Loucy (cell line): ENCODE data around the gene OR51S1.
"Not testable (repeated sequence)": the region's sequence is repeated elsewhere in the genome, so short reads cannot be mapped to it uniquely, and the experiment has no call there.

Experiments
- EZH2phosphoT487 ChIP-seq: fragments of 200-600 bp; IDR thresholded peaks from 2 replicates; pipeline ENCODE4 v1.6.1; 2018; ENCODE audit warnings: antibody characterized with exemption, mild to moderate bottlenecking, moderate library complexity, borderline replicate concordance
- TF ChIP-seq, protein P1 (sequence below): fragments of 200-600 bp; sonication (generic); conservative IDR thresholded peaks from 2 replicates; pipeline ENCODE4 v1.5.1; 2014; ENCODE audit warnings: mild to moderate bottlenecking, antibody characterized with exemption, low read length

DNA sequence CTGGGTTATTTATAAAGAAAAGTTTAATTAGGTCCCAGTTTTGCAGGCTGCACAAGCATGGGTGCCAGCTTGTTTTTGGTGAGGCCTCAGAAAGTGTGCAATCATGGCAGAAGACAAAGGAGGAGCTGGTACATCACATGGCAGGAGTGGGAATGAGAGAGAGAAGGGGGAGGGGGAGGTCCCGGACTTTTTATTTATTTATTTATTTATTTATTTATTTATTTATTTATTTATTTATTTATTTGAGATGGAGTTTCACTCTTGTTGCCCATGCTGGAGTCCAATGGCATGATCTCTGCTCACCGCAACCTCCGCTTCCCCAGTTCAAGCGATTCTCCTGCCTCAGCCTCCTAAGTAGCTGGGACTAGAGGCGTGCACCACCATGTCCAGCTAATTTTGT is 47.7 kb downstream of the OR51S1 start:
- TF ChIP-seq, protein P1, sequence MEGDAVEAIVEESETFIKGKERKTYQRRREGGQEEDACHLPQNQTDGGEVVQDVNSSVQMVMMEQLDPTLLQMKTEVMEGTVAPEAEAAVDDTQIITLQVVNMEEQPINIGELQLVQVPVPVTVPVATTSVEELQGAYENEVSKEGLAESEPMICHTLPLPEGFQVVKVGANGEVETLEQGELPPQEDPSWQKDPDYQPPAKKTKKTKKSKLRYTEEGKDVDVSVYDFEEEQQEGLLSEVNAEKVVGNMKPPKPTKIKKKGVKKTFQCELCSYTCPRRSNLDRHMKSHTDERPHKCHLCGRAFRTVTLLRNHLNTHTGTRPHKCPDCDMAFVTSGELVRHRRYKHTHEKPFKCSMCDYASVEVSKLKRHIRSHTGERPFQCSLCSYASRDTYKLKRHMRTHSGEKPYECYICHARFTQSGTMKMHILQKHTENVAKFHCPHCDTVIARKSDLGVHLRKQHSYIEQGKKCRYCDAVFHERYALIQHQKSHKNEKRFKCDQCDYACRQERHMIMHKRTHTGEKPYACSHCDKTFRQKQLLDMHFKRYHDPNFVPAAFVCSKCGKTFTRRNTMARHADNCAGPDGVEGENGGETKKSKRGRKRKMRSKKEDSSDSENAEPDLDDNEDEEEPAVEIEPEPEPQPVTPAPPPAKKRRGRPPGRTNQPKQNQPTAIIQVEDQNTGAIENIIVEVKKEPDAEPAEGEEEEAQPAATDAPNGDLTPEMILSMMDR: not testable (repeated sequence)
- TF ChIP-seq EZH2phosphoT487: not testable (repeated sequence)
